Activated T-cell treated with anti-CD3 and anti-CD28 coated beads, Interleukin-2, amount 50 U/mL, for 24 hours (primary cell): ENCODE measurements around the gene TMSB10.

Experiments
- DNase-seq: peaks from one replicate; pipeline ENCODE4 v3.0.0-alpha.2; 2020
- H3K27ac Mint-ChIP-seq: 2 replicates; pipeline ENCODE4 v1.8.0; 2020; ENCODE audit warnings: mild to moderate bottlenecking, mixed read lengths
- H3K27me3 Mint-ChIP-seq: 2 replicates; pipeline ENCODE4 v1.8.0; 2020; ENCODE audit warnings: mixed read lengths
- H3K36me3 Mint-ChIP-seq: 2 replicates; pipeline ENCODE4 v1.8.0; 2020; ENCODE audit warnings: low read depth, mixed read lengths
- H3K4me1 Mint-ChIP-seq: 2 replicates; pipeline ENCODE4 v1.8.0; 2020; ENCODE audit warnings: low read depth, mixed read lengths
- H3K4me3 Mint-ChIP-seq: 2 replicates; pipeline ENCODE4 v1.8.0; 2020; ENCODE audit warnings: mild to moderate bottlenecking, moderate library complexity, mixed read lengths
- H3K9me3 Mint-ChIP-seq: 2 replicates; pipeline ENCODE4 v1.8.0; 2020; ENCODE audit warnings: mixed read lengths

TMSB10 gene

GRCh38 chr2:84885111-84885510 is 20.3 kb upstream of the TMSB10 start:
- Mint-ChIP-seq H3K4me3 (no peak overlapping the region), H3K9me3 (no peaks in the 10 kb centered on the region), H3K27ac (no peak overlapping the region), H3K27me3 (no peaks in the 10 kb centered on the region), H3K36me3 (peaks cover 12% of the 10 kb centered on the region), H3K4me1 (peaks cover 79% of the 10 kb centered on the region)
- no peak for DNase-seq

DNA sequence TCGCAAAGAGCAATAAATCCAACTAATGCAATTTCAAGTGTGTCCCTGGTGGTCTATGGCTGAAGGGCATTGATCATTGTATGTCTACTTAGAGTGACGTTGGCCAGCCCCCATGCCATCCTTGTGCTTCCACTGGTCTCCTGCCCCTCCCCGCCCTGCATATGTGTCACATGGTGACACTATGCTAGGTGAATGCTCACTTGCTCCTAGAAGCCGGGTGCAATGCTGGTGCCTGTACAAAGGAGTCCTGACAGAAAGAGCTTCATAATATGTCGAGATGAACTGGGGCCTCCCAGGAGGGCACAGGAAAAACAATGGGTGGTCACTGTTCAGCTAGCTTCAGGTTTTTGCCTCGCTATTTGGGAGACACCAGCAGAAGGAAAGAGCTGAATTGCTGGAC is 18.7 kb upstream of the TMSB10 start:
- peaks cover 2% of the 10 kb centered on the region for H3K36me3 Mint-ChIP-seq
- no peak for DNase-seq
- peak overlapping the region; percentile 95 for H3K27ac Mint-ChIP-seq
- H3K4me3 Mint-ChIP-seq = no peak overlapping the region
- H3K4me1 Mint-ChIP-seq = peaks cover 77% of the 10 kb centered on the region
- no peaks in the 10 kb centered on the region for H3K9me3 Mint-ChIP-seq
- H3K27me3 Mint-ChIP-seq = no peaks in the 10 kb centered on the region

- Mint-ChIP-seq H3K36me3 (no peaks in the 10 kb centered on the region), H3K4me3 (peak overlapping the region; percentile 58), H3K9me3 (no peaks in the 10 kb centered on the region), H3K27ac (peak overlapping the region; percentile 95), H3K4me1 (peaks cover 59% of the 10 kb centered on the region), H3K27me3 (no peaks in the 10 kb centered on the region)
- peak; percentile 62 for DNase-seq
Measured at GRCh38 chr2:84888401-84889276, 16.8 kb upstream of the TMSB10 start.

DNA sequence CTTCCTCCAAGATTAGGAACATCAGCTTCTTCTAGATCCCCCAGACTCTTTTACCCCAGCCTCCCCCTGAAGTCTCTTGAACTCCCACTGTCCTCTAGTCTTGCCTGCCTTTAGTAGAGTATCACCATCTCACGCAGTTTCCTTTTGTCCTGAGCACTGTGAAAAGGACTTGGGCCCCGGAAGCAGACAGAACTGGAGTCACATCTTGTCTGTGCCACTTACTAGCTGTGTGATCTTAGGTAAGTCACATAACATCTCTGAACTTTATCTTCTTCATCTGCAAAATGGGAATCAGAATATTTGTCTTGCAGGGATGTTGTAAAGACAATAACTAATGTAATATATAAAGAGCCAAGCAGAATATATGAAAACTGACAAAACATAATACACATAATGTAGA is 16.1 kb upstream of the TMSB10 start:
- peak overlapping the region; percentile 58 for H3K4me3 Mint-ChIP-seq
- no peaks in the 10 kb centered on the region for H3K9me3 Mint-ChIP-seq
- peak overlapping the region; percentile 95 for H3K27ac Mint-ChIP-seq
- no peaks in the 10 kb centered on the region for H3K36me3 Mint-ChIP-seq
- DNase-seq = no peak
- H3K27me3 Mint-ChIP-seq = no peaks in the 10 kb centered on the region
- H3K4me1 Mint-ChIP-seq = peaks cover 59% of the 10 kb centered on the region

GRCh38 chr2:84891355-84892010 is 14.0 kb upstream of the TMSB10 start:
- no peak for DNase-seq

DNA sequence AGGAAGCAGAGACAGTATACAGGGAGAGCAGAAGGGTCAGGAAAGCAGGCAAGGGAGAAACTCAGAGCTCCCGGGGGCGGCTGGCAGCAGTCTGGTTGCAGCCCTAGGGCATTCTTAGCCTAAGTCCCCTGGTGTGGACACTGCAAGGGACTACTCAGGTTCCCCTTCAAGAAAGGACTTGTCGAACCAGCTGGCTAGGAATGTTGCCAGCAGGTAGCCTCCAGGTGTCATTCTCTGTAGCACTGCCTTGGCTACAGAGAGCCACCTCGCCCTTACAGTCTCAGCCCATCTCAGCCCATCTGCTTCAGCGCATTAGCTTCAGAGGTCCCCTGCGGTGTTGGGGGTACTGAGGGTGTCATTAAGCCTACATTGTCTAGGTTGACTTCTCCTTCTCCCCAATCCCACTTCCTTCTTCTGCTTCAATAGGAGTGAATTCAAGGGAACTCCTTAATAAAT is 11.3 kb upstream of the TMSB10 start:
- DNase-seq = no peak
- H3K27me3 Mint-ChIP-seq = no peaks in the 10 kb centered on the region
- H3K9me3 Mint-ChIP-seq = peaks cover 2% of the 10 kb centered on the region
- no peaks in the 10 kb centered on the region for H3K36me3 Mint-ChIP-seq
- peak overlapping the region; percentile 21 for H3K4me3 Mint-ChIP-seq
- H3K27ac Mint-ChIP-seq = peak overlapping the region; percentile 78
- peaks cover 57% of the 10 kb centered on the region for H3K4me1 Mint-ChIP-seq

More at GRCh38 chr2:84891355-84892010, 14.0 kb upstream of the TMSB10 start:
- no peak overlapping the region for H3K4me3 Mint-ChIP-seq
- no peaks in the 10 kb centered on the region for H3K36me3 Mint-ChIP-seq
- H3K27me3 Mint-ChIP-seq = no peaks in the 10 kb centered on the region
- peak overlapping the region; percentile 10 for H3K27ac Mint-ChIP-seq
- no peaks in the 10 kb centered on the region for H3K9me3 Mint-ChIP-seq
- peaks cover 62% of the 10 kb centered on the region for H3K4me1 Mint-ChIP-seq

GRCh38 chr2:84894758-84895520 is 10.5 kb upstream of the TMSB10 start:
- Mint-ChIP-seq H3K4me3 (peak overlapping the region; percentile 21), H3K9me3 (peaks cover 2% of the 10 kb centered on the region), H3K4me1 (peaks cover 58% of the 10 kb centered on the region), H3K27me3 (no peaks in the 10 kb centered on the region), H3K36me3 (no peaks in the 10 kb centered on the region), H3K27ac (peak overlapping the region; percentile 78)
- DNase-seq = peak; percentile 49

DNA sequence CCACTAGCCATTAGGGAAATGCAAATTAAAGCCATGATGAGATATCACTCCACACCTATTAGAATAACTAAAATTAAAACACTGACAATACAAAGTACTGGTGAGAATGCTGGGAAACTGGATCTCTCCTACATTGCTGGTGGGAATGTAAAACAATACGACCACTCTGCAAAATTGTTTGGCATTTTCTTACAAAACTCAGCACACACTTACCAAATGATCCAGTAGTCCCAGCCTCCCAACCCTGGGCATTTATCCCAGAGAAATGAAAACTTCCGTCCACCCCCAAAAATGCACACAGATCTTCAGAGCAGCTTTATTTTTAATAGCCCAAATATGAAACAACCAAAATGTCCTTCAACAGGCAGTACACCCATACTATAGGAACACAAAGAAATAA is 8.9 kb upstream of the TMSB10 start:
- DNase-seq = no peak
- Mint-ChIP-seq H3K4me1 (peaks cover 64% of the 10 kb centered on the region), H3K36me3 (no peaks in the 10 kb centered on the region), H3K27me3 (no peaks in the 10 kb centered on the region), H3K4me3 (no peak overlapping the region), H3K9me3 (peaks cover 2% of the 10 kb centered on the region), H3K27ac (no peak overlapping the region)

GRCh38 chr2:84897773-84898172 is 7.7 kb upstream of the TMSB10 start:
- peak overlapping the region; percentile 96 for H3K27ac Mint-ChIP-seq
- no peaks in the 10 kb centered on the region for H3K36me3 Mint-ChIP-seq
- DNase-seq = no peak
- H3K4me3 Mint-ChIP-seq = peak overlapping the region; percentile 63
- no peaks in the 10 kb centered on the region for H3K27me3 Mint-ChIP-seq
- H3K9me3 Mint-ChIP-seq = peaks cover 5% of the 10 kb centered on the region
- peaks cover 75% of the 10 kb centered on the region for H3K4me1 Mint-ChIP-seq

DNA sequence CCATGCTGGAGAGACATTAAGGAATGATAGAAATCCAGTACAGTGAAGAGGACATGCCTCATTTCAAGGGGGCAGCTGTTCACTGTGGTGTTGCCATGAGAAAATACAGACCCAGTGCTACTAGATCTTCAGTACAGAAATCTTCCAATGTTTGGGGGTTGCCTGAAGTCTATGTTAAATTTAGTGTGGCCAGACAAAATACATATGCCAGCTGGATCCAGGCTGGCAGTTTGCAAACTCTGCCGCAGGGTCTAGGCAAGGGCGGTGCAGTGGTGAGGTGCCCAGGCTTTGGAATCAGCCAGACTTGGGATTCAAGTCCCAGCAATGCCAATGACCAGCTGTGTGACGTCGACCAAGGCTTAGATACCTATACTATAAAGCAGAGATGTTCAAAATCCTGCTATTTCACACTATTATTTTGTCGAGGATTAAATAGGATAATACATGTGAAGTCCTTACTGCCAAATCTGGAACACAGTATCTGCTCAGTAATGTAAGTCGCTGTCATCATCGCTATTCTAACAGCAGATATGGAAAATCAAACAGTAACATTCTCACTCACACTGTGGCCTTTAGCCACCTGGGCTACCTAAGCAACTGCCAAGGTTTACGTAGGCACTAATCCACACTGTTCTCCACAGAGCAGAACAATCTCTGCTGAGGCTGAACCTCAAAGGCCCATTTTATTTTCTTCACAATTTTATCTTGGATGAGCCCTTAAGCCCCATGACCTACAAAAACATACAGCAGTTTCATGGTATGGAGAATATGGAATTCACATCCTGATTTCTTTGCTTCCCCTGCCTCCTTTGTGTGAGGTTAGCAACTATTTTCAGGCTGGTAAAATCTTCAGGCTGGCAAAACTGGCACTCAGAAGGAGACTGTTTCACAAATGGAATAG is 5.9 kb upstream of the TMSB10 start:
- H3K36me3 Mint-ChIP-seq = no peaks in the 10 kb centered on the region
- H3K4me3 Mint-ChIP-seq = no peak overlapping the region
- peaks cover 5% of the 10 kb centered on the region for H3K9me3 Mint-ChIP-seq
- peaks cover 79% of the 10 kb centered on the region for H3K4me1 Mint-ChIP-seq
- H3K27ac Mint-ChIP-seq = peak overlapping the region; percentile 96
- no peaks in the 10 kb centered on the region for H3K27me3 Mint-ChIP-seq
- no peak for DNase-seq

DNA sequence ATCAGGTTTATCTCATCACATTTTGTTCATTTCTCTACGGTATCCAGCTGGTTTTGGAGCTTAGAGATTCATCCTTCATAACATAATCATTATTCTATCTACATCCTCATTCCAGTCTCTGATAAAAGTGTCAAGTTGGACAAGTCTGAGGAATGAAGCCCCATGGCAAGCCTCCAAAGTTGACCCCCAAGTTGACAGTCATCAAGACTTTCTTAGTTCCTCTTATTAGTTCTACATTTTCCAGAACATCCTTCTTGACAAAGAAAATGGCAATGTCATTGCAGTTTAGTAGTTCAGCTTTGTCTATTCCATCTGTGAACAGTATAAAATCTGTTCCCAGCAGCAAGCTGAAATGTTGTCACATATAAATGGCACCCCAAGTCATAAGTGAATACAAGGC is 4.5 kb upstream of the TMSB10 start:
- no peak overlapping the region for H3K4me3 Mint-ChIP-seq
- H3K9me3 Mint-ChIP-seq = peaks cover 5% of the 10 kb centered on the region
- H3K36me3 Mint-ChIP-seq = peaks cover 4% of the 10 kb centered on the region
- no peak for DNase-seq
- no peak overlapping the region for H3K27ac Mint-ChIP-seq
- peaks cover 75% of the 10 kb centered on the region for H3K4me1 Mint-ChIP-seq
- H3K27me3 Mint-ChIP-seq = no peaks in the 10 kb centered on the region

DNA sequence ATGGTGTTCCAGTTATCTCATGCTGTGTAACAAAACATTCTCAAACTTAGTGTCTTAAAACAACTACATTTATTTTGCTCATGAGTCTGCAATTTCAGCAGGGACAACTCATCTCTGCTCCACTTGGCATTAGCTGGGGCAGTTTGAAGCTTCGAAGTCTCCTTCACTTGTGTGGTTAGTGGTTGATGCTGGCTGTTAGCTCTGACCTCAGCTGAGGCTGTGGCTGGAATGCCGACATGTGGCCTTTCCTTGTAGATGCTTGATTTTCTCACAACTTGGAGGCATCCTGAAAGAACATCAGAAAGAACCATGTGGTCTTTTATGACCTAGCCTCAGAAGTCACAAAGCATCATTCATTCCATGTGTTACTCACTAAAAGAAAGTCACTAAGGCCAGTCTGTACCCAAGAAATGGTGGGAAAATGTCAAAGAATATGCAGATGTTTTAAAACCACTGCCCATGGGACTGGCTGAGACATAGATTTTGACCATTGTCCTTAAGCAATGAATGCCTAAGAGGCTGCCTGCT is 3.8 kb upstream of the TMSB10 start:
- peaks cover 69% of the 10 kb centered on the region for H3K4me1 Mint-ChIP-seq
- no peak overlapping the region for H3K4me3 Mint-ChIP-seq
- DNase-seq = no peak
- no peak overlapping the region for H3K27ac Mint-ChIP-seq
- H3K36me3 Mint-ChIP-seq = peaks cover 11% of the 10 kb centered on the region
- peaks cover 5% of the 10 kb centered on the region for H3K9me3 Mint-ChIP-seq
- no peaks in the 10 kb centered on the region for H3K27me3 Mint-ChIP-seq

DNA sequence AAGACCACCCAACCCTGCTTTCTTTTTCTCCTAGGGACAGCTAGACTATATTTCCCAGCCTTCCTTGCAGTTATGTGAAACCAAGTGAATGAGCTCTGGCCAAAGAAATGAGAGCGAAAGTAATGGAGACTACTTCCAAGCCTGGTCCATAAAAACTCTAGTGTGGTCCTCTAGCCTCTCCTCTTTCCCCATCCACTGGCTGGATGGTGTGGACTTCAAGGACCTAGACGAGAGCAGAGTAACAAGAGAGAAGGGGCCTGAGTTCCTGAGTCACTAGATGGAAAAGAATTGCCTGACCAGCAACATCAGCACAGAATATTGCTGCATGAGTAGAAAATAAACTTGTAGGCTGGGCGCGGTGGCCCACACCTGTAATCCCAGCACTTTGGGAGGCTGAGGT is 2.9 kb upstream of the TMSB10 start:
- Mint-ChIP-seq H3K4me3 (no peak overlapping the region), H3K27ac (no peak overlapping the region), H3K36me3 (peaks cover 19% of the 10 kb centered on the region), H3K9me3 (peaks cover 5% of the 10 kb centered on the region), H3K27me3 (no peaks in the 10 kb centered on the region), H3K4me1 (peaks cover 71% of the 10 kb centered on the region)
- DNase-seq = no peak
